ENCODE data around the gene CBR3.
A peak's percentile ranks its signal among the peaks of the same experiment; 100 is the strongest.
"Not testable (repeated sequence)": the region's sequence is repeated elsewhere in the genome, so short reads cannot be mapped to it uniquely, and the experiment has no call there.

The CBR3 gene

DNA sequence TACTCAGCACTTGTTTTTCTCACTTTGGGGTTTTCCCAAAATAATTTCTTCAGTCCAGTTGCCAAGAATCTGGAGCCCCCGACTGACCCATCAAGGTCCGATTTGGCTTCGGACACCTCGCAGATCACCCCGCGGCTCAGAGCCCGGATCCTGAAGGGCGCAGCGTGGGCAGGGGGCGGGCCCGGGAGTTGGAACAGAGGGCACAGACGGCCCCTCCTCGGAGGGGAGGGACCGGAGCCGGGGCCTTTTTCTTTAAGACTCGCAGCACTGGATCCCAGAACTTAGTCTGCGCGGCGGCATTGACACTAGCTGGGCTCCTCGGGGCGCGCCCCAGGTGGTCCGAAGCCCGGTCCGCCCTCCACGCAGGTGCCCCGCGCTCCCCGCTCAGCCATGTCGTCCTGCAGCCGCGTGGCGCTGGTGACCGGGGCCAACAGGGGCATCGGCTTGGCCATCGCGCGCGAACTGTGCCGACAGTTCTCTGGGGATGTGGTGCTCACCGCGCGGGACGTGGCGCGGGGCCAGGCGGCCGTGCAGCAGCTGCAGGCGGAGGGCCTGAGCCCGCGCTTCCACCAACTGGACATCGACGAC is at the start of gene CBR3:
Gene CBR3, plus strand, starts transcription at position 277 of the 588 bp plus-strand sequence. Its CDS starts 114 bp downstream, at position 391.
- DNase-seq, result peak; percentile 72

- no peak for DNase-seq
Measured at GRCh38 chr21:36087362-36088138, 47.3 kb upstream of the CBR3 start.

DNA sequence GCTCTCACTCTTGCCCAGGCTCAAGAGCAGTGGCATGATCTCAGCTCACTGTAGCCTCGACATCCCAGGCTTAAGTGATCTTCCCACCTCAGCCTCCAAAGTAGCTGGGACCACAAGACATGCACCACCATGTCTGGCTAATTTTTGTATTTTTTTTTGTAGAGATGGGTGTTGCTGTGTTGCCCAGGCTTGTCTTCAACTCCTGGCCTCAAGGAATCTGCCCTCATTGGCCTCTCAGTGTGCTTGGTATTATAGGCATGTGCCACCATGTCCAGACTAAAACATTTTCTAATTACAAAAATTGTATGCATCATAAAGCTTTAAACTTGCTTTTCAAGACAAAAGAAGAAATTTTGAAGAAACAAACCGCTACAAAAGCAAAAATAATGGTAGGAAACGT is 44.9 kb upstream of the CBR3 start:
- DNase-seq, result no peak

DNA sequence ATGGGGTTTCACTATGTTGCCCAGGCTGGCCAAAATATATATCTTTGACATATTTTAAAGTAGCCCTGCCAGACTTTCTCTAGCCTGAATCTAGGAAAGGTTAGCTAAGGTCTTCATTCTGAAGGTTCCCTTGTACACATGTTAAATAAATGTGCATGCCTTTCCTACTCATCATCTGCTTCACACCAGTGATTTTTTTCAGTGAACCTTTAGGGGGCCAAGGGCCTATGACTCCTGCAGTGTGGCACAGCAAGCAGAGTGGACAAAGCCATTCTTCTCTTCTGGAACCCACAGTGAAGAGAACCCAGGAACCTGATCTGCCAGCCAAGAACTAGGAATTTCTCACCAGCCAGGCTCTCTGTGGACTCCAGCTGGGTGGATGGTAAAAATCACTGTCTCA is 42.2 kb upstream of the CBR3 start:
- DNase-seq, result no peak

DNA sequence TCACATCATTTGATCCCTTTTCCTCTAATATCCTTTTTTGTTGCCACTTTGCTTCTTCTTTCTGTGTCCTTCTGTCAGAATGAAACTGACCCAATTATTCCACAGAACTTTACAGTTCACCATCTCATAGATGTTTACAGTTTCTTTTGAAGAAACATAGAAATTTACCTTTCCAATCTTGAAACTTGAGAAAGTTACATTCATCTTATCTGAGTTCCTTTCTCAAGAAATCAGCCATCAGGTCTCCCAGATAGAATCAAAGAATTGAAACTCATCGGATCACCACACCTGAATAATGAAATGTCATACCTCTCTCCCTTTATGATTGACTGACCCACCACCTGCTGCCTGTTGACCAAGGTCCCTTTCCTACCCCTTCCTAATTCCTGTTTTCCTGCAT is 41.4 kb upstream of the CBR3 start:
- no peak for DNase-seq

GRCh38 chr21:36096398-36097290 is 38.2 kb upstream of the CBR3 start:
- no peak for DNase-seq

GRCh38 chr21:36097427-36098181 is 37.3 kb upstream of the CBR3 start:
- DNase-seq, result no peak

- no peak for DNase-seq
Measured at GRCh38 chr21:36098182-36098532, 36.7 kb upstream of the CBR3 start.

DNA sequence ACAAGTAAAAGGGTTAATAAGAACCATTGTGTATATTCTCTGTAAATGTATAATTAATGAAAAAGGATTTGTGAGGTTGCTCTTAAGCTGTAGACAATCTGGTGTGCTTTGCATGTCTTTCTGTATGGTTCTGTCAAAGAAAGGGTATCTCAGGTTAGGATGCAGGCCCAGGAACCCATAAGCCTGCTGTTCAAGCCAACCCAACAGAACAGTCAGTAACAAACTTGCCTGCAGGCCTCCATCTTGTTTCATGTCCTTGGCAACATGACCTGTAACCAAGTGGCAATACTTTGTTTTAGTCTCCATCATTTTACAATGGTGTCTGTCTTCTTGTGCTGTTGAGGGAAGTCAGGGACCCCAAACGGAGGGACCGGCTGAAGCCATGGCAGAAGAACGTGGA is 35.9 kb upstream of the CBR3 start:
- DNase-seq, result no peak

GRCh38 chr21:36099695-36100211 is 35.1 kb upstream of the CBR3 start:
- DNase-seq, result not testable (repeated sequence)

DNA sequence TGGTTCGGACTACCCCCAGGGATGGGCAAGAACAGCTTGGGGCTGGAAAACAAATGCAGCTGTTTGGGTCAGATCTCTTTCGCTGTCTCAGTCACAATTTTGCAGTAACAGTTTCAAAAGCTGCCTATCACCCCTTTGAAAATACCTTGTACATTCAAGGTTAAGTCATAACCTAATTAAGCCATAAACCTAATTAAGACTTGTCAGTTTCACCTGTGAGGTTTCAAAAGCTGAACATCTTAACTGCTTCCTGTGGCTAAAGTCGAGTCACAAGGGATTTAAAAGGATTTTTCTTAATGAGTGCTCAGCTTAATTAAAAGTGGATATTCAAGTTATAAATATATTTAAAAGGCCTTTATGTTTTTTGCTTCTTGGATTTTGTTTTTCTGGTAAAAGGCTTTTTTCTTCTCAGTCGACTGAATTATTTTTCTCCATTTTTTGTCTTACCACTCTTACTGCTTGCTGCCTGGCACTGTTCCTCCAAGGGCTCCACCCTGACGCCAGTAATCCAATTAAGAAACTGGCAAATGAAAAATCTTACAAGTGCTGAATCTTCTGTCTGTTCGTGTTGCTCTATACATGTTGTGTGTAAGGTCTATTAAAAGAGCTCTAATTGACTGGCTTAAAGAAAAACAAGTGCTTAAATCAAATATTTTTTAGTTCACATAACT is 33.8 kb upstream of the CBR3 start:
- no peak for DNase-seq

- DNase-seq, result no peak
Measured at GRCh38 chr21:36103434-36103833, 31.4 kb upstream of the CBR3 start.

DNA sequence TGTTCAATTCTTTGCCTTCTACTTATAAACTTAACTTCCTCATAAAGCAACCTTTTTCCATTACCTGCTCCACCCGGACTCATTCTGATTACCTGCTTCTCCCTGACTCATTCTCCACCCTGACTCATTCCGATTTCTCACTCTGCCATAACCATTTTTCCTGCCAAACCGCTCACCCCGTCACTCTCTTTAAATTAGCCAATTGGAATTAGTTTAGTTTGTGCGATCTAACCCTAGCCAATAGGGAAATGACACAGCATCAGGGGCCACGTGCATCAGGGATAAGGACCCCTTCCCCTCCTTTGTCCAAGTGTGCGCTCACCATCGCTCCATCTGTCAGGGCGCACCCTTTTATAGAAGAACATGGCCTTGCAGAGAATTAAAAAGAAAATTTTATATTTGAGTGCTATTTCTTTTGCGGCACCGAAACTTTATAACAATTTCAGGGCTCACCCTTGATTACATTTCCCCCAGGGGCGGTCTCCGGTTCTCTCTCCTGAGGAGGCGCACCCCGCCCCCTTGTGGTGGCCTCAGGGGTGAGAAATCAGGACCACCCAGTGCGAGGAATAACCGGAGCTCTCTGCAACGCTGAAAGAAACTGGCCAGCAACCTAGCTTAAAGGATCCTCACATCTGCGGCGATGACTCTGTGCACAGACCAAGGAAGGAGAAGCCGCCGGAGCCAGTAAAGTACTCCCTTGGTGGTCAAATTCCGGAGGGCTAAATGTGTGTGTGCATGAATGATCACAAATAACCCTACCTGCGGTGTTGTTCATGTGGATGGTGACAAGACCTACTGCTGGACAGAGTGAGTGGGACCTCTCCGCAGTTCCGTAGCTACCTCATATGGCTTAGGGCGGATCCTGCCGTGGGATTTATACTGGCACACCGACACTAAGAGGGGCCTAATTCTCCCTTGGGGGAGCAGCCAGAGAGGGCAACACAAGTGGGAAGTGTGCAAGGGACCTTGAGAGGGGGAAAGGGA is 30.3 kb upstream of the CBR3 start:
- DNase-seq, result peak; percentile 53

GRCh38 chr21:36105327-36105842 is 29.5 kb upstream of the CBR3 start:
- no peak for DNase-seq

DNA sequence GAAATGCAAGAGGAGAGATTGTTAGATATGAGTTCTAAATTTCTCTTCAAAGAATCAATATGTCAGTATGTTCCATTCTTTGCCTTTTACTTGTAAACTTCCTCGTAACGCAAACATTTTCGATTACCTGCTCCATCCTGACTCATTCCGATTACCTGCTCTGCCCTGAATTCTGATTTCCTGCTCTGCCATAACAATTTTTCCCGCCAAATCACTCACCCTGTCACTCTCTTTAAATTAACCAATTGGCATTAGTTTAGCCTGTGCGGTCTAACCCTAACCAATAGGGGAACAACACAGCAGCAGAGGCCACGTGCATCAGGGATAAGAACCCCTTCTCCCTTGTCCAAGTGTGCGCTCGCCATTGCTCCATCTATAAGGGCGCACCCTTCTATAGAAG is 25.0 kb upstream of the CBR3 start:
- DNase-seq, result no peak

GRCh38 chr21:36111238-36111637 is 23.6 kb upstream of the CBR3 start:
- no peak for DNase-seq

- peak; percentile 78 for DNase-seq
Measured at GRCh38 chr21:36113647-36114428, 21.0 kb upstream of the CBR3 start.

- no peak for DNase-seq
Measured at GRCh38 chr21:36115138-36115730, 19.6 kb upstream of the CBR3 start.

DNA sequence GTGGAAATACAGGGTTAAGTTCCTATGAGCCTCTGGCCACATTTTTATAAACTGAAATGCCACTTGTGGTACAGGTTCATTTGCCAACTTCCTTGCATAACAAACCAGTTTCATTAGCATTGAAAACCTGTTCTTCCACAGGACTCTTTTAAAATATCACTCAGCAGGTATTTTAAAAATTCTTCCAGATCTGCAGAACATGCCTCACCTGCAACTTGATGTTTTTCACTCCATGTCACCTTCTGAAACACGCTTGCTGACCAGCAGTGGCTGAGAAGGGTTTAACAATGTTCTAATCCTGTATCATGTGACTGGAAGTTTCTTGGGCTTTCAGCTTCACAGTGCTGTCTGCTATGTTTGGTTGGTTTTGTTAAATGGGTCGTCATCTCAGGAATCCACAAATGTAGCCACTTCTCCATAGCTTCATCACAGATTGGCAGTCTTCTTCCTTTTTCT is 17.6 kb upstream of the CBR3 start:
- DNase-seq, result no peak
